Activated T-cell treated with anti-CD3 and anti-CD28 coated beads for 24 hours (primary cell): Measurements from ENCODE around the gene LIMK2.
"Not testable (repeated sequence)": the region's sequence is repeated elsewhere in the genome, so short reads cannot be mapped to it uniquely, and the experiment has no call there.

ENCODE experiments used
- DNase-seq: peaks from one replicate; pipeline ENCODE4 v3.0.0-alpha.2; 2020; ENCODE audit warnings: low read depth

Gene LIMK2

GRCh38 chr22:31211862-31212730 is at the start of gene LIMK2:
Gene LIMK2 (plus strand): TSS chr22:31212298. CDS start chr22:31212409, 111 bp downstream.
- DNase-seq = peak; percentile 98

GRCh38 chr22:31170971-31171370 is 41.1 kb upstream of the LIMK2 start:
- DNase-seq = no peak

GRCh38 chr22:31171734-31172133 is 40.4 kb upstream of the LIMK2 start:
- not testable (repeated sequence) for DNase-seq

- DNase-seq = no peak
Measured at GRCh38 chr22:31173386-31174145, 38.5 kb upstream of the LIMK2 start.

- DNase-seq = no peak
Measured at GRCh38 chr22:31176923-31177322, 35.2 kb upstream of the LIMK2 start.

GRCh38 chr22:31177420-31178162 is 34.5 kb upstream of the LIMK2 start:
- no peak for DNase-seq

- no peak for DNase-seq
Measured at GRCh38 chr22:31178859-31179258, 33.2 kb upstream of the LIMK2 start.

- DNase-seq = no peak
Measured at GRCh38 chr22:31179345-31179744, 32.8 kb upstream of the LIMK2 start.

GRCh38 chr22:31184015-31184414 is 28.1 kb upstream of the LIMK2 start:
- DNase-seq = no peak

GRCh38 chr22:31185056-31185455 is 27.0 kb upstream of the LIMK2 start:
- DNase-seq = no peak

- no peak for DNase-seq
Measured at GRCh38 chr22:31187627-31188026, 24.5 kb upstream of the LIMK2 start.

GRCh38 chr22:31192513-31192912 is 19.6 kb upstream of the LIMK2 start:
- no peak for DNase-seq

- DNase-seq = no peak
Measured at GRCh38 chr22:31193092-31193491, 19.0 kb upstream of the LIMK2 start.

- DNase-seq = not testable (repeated sequence)
Measured at GRCh38 chr22:31194681-31195080, 17.4 kb upstream of the LIMK2 start.

GRCh38 chr22:31199187-31199586 is 12.9 kb upstream of the LIMK2 start:
- no peak for DNase-seq

- DNase-seq = not testable (repeated sequence)
Measured at GRCh38 chr22:31204352-31204984, 7.6 kb upstream of the LIMK2 start.

- DNase-seq = not testable (repeated sequence)
Measured at GRCh38 chr22:31205059-31205458, 7.0 kb upstream of the LIMK2 start.

GRCh38 chr22:31206460-31206859 is 5.6 kb upstream of the LIMK2 start:
- DNase-seq = not testable (repeated sequence)

- DNase-seq = no peak
Measured at GRCh38 chr22:31206896-31207687, 5.0 kb upstream of the LIMK2 start.

- DNase-seq = no peak
Measured at GRCh38 chr22:31210556-31211421, 1.3 kb upstream of the LIMK2 start.
